PC-9 (cell line): ENCODE measurements around the gene CD59. TPM values are rescaled to one million over a fixed set of nuclear protein-coding genes. Genes with fewer than 3 reads are reported as not detected.
A peak's percentile ranks its signal among the peaks of the same experiment; 100 is the strongest.

Experiments used
- BruUV-seq: library from RNA; stranded (reverse); fragments of 400-500 nt; replicated peaks from 2 replicates; lab custom pipeline; 2021; lab: Mats Ljungman, UMichigan
- CTCF ChIA-PET: fragments of 300-600 bp; sonication (Branson Sonifier 250); formaldehyde crosslinking; loops from one replicate; lab custom pipeline; 2022; ENCODE audit warnings: antibody characterized with exemption; lab: Charles Lee
- POLR2A ChIA-PET: fragments of 300-600 bp; sonication (Branson Sonifier 250); formaldehyde crosslinking; loops from one replicate; lab custom pipeline; 2022; ENCODE audit warnings: antibody characterized with exemption; ENCODE audit not compliant: unreplicated experiment; lab: Charles Lee
- DNase-seq, 2 experiments: peaks; one replicate each; pipeline versions ENCODE4 v3.0.0 to v3.0.0-alpha.2; 2015 to 2022; ENCODE audit warnings: mixed read lengths in 1 of 2
- H2AFZ ChIP-seq: fragments of 200-600 bp; sonication (generic); 2 replicates; pipeline ENCODE4 v1.8.1; 2017; ENCODE audit warnings: antibody characterized with exemption
- H3F3A ChIP-seq: fragments of 200-600 bp; sonication (generic); 2 replicates; pipeline ENCODE4 v1.8.1; 2017; ENCODE audit warnings: antibody characterized with exemption, mild to moderate bottlenecking, low read depth; ENCODE audit not compliant: insufficient read depth
- H3K27ac ChIP-seq: fragments of 200-600 bp; sonication (generic); 2 replicates; pipeline ENCODE4 v1.6.1; 2016; ENCODE audit warnings: mixed run types
- H3K27me3 ChIP-seq: fragments of 200-600 bp; sonication (generic); 2 replicates; pipeline ENCODE4 v1.6.1; 2016; ENCODE audit warnings: low read depth, mixed run types; ENCODE audit not compliant: insufficient read depth
- H3K36me3 ChIP-seq: fragments of 200-600 bp; sonication (generic); 2 replicates; pipeline ENCODE4 v1.6.1; 2016; ENCODE audit warnings: low read depth, mixed run types
- H3K4me1 ChIP-seq: fragments of 200-600 bp; sonication (generic); replicated peaks from 2 replicates; pipeline ENCODE4 v1.6.1; 2016; ENCODE audit warnings: mixed run types; ENCODE audit not compliant: insufficient read depth
- H3K4me2 ChIP-seq: fragments of 200-600 bp; sonication (generic); 2 replicates; pipeline ENCODE4 v1.6.1; 2017; ENCODE audit warnings: mixed run types
- H3K4me3 ChIP-seq: fragments of 200-600 bp; sonication (generic); 2 replicates; pipeline ENCODE4 v1.6.1; 2016; ENCODE audit warnings: mixed run types
- H3K79me2 ChIP-seq: fragments of 200-600 bp; sonication (generic); 2 replicates; pipeline ENCODE4 v1.6.1; 2017; ENCODE audit warnings: low read depth, mixed run types
- H3K9me2 ChIP-seq: fragments of 200-600 bp; sonication (generic); 2 replicates; pipeline ENCODE4 v1.8.1; 2017; ENCODE audit warnings: mild to moderate bottlenecking; ENCODE audit not compliant: insufficient read depth
- H3K9me3 ChIP-seq: fragments of 200-600 bp; sonication (generic); 2 replicates; pipeline ENCODE4 v1.8.1; 2016; ENCODE audit warnings: low read depth; ENCODE audit not compliant: insufficient read depth
- H4K20me1 ChIP-seq: fragments of 200-600 bp; sonication (generic); 2 replicates; pipeline ENCODE4 v1.8.1; 2017; ENCODE audit not compliant: insufficient read depth
- CTCF ChIP-seq: fragments of 200-600 bp; sonication (generic); conservative IDR thresholded peaks from 2 replicates; pipeline ENCODE4 v1.6.1; 2017; ENCODE audit warnings: mixed run types, antibody characterized with exemption, mild to moderate bottlenecking, moderate library complexity
- EZH2 ChIP-seq: fragments of 200-600 bp; sonication (generic); IDR thresholded peaks from 2 replicates; pipeline ENCODE4 v1.8.0; 2017; ENCODE audit warnings: antibody characterized with exemption, low read depth
- intact Hi-C: fragments of 100-400 bp; cut with micrococcal nuclease; formaldehyde crosslinking; loops from one replicate; pipeline ENCODE4 v1.10.0; 2022; ENCODE audit not compliant: unreplicated experiment
- total RNA-seq: library from RNA; stranded (reverse); gene quantifications from 2 replicates; pipeline ENCODE4 v1.2.3, GENCODE V29; 2021

Gene CD59
- total RNA-seq, 1 experiment from 2014 or later, result 291 TPM

- Histone ChIP-seq H3K4me3 (peak overlapping the region; percentile 69), H3K9me3 (peaks cover under 1% of the 10 kb centered on the region; the same call in 1 of the 2 replicates), H3K9me2 (no peaks in the 10 kb centered on the region), H4K20me1 (peaks cover 45% of the 10 kb centered on the region), H3K4me1 (peaks cover 52% of the 10 kb centered on the region), H3F3A (peaks cover 26% of the 10 kb centered on the region), H3K27ac (peak overlapping the region; percentile 89), H3K36me3 (peaks cover 29% of the 10 kb centered on the region), H2AFZ (peak overlapping the region; percentile 71; the same call in 1 of the 2 replicates), H3K79me2 (peaks cover 65% of the 10 kb centered on the region), H3K27me3 (no peaks in the 10 kb centered on the region), H3K4me2 (peak overlapping the region; percentile 97)
- intact Hi-C loops, result loop anchor here (1.0 to 10.0 kb wide), 5 partner anchors 11 to 572 kb away; partner anchors contain the start of genes CSTF3, FBXO3 and HIPK3
- POLR2A ChIA-PET, result interaction anchor here (0.6 to 1.0 kb wide), 2 partner anchors 33 to 274 kb away, joined by 6 to 7 read pairs; no protein-coding TSS in a partner anchor
- BruUV-seq, result no TSS peak
- TF ChIP-seq CTCF (no peak), EZH2 (no peak)
- peak in 1 of 2 experiments; percentile 35 for DNase-seq
- CTCF ChIA-PET, result interaction anchor here (0.6 to 1.0 kb wide), 3 partner anchors 12 to 367 kb away, joined by 3 to 4 read pairs (median 3); no protein-coding TSS in a partner anchor
Measured at GRCh38 chr11:33734441-33735270, 1.6 kb downstream of the CD59 start.

GRCh38 chr11:33733980-33734379, 2.2 kb downstream of the CD59 start:
- intact Hi-C loops, result loop anchor here (1.0 to 10.0 kb wide), 2 partner anchors 11 to 479 kb away; partner anchors contain the start of gene HIPK3
- peak overlapping the region; percentile 69 for H3K4me3 ChIP-seq
- peaks cover 72% of the 10 kb centered on the region for H3K79me2 ChIP-seq
- ChIA-PET CTCF (interaction anchor here (0.5 to 1.0 kb wide), 3 partner anchors 12 to 694 kb away, joined by 3 to 4 read pairs (median 3); no protein-coding TSS in a partner anchor), POLR2A (interaction anchor here (1.0 kb wide), 1 partner anchor 32 kb away, joined by 7 read pairs; no protein-coding TSS in a partner anchor)
- H3F3A ChIP-seq, result peaks cover 26% of the 10 kb centered on the region
- H3K36me3 ChIP-seq, result peaks cover 32% of the 10 kb centered on the region
- no peak for DNase-seq
- no peaks in the 10 kb centered on the region for H3K9me3 ChIP-seq
- peak overlapping the region; percentile 97 for H3K4me2 ChIP-seq
- TF ChIP-seq EZH2 (no peak), CTCF (no peak)
- no TSS peak for BruUV-seq
- peaks cover 52% of the 10 kb centered on the region for H3K4me1 ChIP-seq
- H3K27ac ChIP-seq, result no peak overlapping the region
- H3K9me2 ChIP-seq, result no peaks in the 10 kb centered on the region
- H3K27me3 ChIP-seq, result no peaks in the 10 kb centered on the region
- no peak overlapping the region for H2AFZ ChIP-seq
- peaks cover 45% of the 10 kb centered on the region for H4K20me1 ChIP-seq

- peak overlapping the region; percentile 24; the same call in 1 of the 2 replicates for H3K4me2 ChIP-seq
- H4K20me1 ChIP-seq, result peaks cover 48% of the 10 kb centered on the region
- H3K36me3 ChIP-seq, result peaks cover 32% of the 10 kb centered on the region
- H3K9me3 ChIP-seq, result no peaks in the 10 kb centered on the region
- no peak overlapping the region for H2AFZ ChIP-seq
- H3K27me3 ChIP-seq, result no peaks in the 10 kb centered on the region
- H3F3A ChIP-seq, result peaks cover 12% of the 10 kb centered on the region; the same call in 1 of the 2 replicates
- no peaks in the 10 kb centered on the region for H3K9me2 ChIP-seq
- H3K4me1 ChIP-seq, result peaks cover 40% of the 10 kb centered on the region
- TF ChIP-seq EZH2, result no peak
- no peak for TF ChIP-seq CTCF
- no peak overlapping the region for H3K4me3 ChIP-seq
- no peak overlapping the region for H3K27ac ChIP-seq
- ChIA-PET POLR2A (no interaction called here), CTCF (no interaction called here)
- BruUV-seq, result no TSS peak
- H3K79me2 ChIP-seq, result peaks cover 91% of the 10 kb centered on the region
- intact Hi-C loops, result loop anchor here (10.0 kb wide), 1 partner anchor 477 kb away; the partner anchor contains the start of gene HIPK3
- peak in 1 of 2 experiments; percentile 8 for DNase-seq
Measured at GRCh38 chr11:33731723-33732531, 4.3 kb downstream of the CD59 start.
